Activated CD8-positive, alpha-beta memory T cell treated with anti-CD3 and anti-CD28 coated beads, Interleukin-2, amount 50 U/mL, for 4 hours (primary cell): ENCODE data around the gene POGK.

Experiments
- DNase-seq: peaks from one replicate; pipeline ENCODE4 v3.0.0-alpha.2; 2020

The POGK gene

DNA sequence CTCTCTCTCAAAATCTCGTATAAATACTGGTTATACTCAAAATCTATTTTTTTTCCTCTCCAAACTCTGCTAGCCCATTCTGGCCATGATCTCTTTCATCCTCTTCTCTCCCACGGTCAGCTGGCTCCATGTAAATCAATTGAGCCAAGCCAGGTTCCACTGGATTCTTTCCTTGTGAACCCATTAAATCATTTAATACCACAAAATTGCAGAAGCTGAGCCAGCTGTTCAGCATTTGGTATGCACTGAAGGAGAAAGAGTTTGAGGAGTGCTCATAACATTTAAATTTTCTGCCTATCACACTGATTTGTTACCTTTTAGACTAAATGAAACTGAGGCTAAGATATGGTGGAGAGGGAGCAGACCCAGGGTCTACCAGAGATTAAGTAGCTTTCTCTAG, 65.9 kb downstream of the POGK start:
- no peak for DNase-seq

DNA sequence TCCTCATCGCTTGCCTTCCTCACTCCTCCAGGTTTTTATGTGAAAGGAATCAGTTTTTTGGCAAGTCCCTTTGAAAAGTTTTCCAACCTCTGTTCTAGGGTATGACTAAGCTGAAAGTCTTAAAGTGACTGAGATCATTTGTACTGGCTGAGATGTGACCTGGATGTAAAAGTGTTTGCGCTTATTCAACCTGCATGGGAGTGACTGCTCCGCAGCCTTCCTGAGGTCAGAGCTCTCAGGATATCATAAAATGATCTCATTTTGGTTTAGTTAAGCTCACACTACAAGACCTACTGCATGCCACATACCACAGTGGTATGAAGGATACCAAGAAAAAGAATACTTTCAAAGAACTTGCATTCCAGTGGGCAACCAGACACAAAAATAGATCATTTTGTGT, 66.6 kb downstream of the POGK start:
- DNase-seq, result no peak
